Right lobe of liver (tissue), 6 donors: ENCODE results near the gene KIF1A. TPM values are rescaled to one million over a fixed set of nuclear protein-coding genes. Genes with fewer than 3 reads are reported as not detected.

Source experiments
- ATAC-seq, 4 donors: fragments of 200-7000 bp; cut with Tn5 transposase; one replicate each; pipeline ENCODE4 v1.9.1; 2020; ENCODE audit warnings: mild to moderate bottlenecking in 4 of 4, moderate library complexity in 4 of 4
- DNase-seq, 3 donors: peaks; one replicate each; pipeline ENCODE4 v3.0.0-alpha.2; 2020
- H3K27ac ChIP-seq, 3 donors: fragments of 200-600 bp; one replicate each; pipeline ENCODE4 v1.8.0; 2022
- H3K27me3 ChIP-seq, 2 donors: fragments of 200-600 bp; one replicate each; pipeline ENCODE4 v1.8.0; 2022
- H3K36me3 ChIP-seq, 4 donors: fragments of 200-600 bp; sonication (generic) in 1 of 4; one replicate each; pipeline versions ENCODE4 v1.5.1 to v1.8.0; 2017 to 2022; ENCODE audit warnings: control low read depth in 1 of 4
- H3K4me1 ChIP-seq, 4 donors: fragments of 200-600 bp; sonication (generic) in 1 of 4; one replicate each; pipeline versions ENCODE4 v1.5.1 to v1.8.0; 2017 to 2022; ENCODE audit warnings: control low read depth in 1 of 4
- H3K4me3 ChIP-seq, 3 donors: fragments of 200-600 bp; one replicate each; pipeline ENCODE4 v1.8.0; 2022
- H3K9me3 ChIP-seq, 4 donors: fragments of 200-600 bp; sonication (generic) in 1 of 4; one replicate each; pipeline versions ENCODE4 v1.5.1 to v1.8.0; 2017 to 2022; ENCODE audit warnings: control low read depth in 1 of 4
- POLR2A ChIP-seq: fragments of 450-650 bp; IDR thresholded peaks from one replicate; pipeline ENCODE4 v1.6.1; 2017; ENCODE audit warnings: antibody characterized with exemption, mild to moderate bottlenecking
- WGBS: methylation state at CpG from one replicate; pipeline ENCODE4 v1.1.6; 2018; ENCODE audit warnings: low coverage, low lambda C conversion rate; ENCODE audit not compliant: insufficient coverage; ENCODE audit errors: missing lambda C conversion rate; 5-methylcytosine and 5-hydroxymethylcytosine counted together
- intact Hi-C, 2 donors: fragments of 100-400 bp; cut with DNase I; formaldehyde crosslinking; loops; one replicate each; pipeline versions ENCODE4 v1.11.2 to v1.14.1; 2022
- total RNA-seq, 6 experiments: library from RNA; depleted of rRNA in 2 of 6; stranded (reverse); fragments of >200 nt in 2 of 6; fragmentation: NEBNext Ultra II Directional in 3 of 6; extraction: Animal tissue kit (Norgen Biotek cat#: 25700) in 3 of 6; gene quantifications; one replicate each; pipeline versions ENCODE4 v1.1.0 to v1.2.4, GENCODE V29; 2016 to 2023
- TF ChIP-seq, protein P1 (sequence below), 4 donors: fragments of 200-600 bp in 3 of 4; fragments of 450-650 bp in 1 of 4; IDR thresholded peaks; one replicate each; pipeline versions ENCODE4 v1.5.1 to v1.8.0; 2016 to 2022; ENCODE audit warnings: antibody characterized with exemption in 4 of 4, mild to moderate bottlenecking in 2 of 4
- donor health status: DM: no; HTN: yes; CAD: no.
- donor health status: DM: no; HTN: no; CAD: no.
- donor health status: DM: no; HTN: no; CAD: no.
- donor health status: DM: no; HTN: yes; CAD: no.
- donor health status: DM: no; HTN: yes; CAD: no.

Gene KIF1A
- total RNA-seq, 6 experiments from 2014 or later: 0.31 to 0.87 (median 0.56) TPM

DNA sequence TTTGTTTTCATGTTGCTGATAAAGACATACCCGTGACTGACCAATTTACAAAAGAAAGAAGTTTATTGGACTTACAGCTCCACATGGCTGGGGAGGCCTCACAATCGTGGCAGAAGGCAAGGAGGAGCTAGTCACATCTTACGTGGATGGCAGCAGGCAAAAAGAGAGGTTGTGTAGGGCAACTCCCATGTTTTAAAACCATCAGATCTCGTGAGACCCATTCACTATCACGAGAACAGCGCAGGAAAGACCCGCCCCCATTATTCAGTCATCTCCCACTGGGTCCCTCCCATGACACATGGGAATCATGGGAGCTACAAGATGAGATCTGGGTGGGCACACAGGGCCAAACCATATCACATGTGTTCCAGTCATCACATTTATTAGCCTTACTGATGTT is 111.6 kb downstream of the KIF1A start:
- peak in 1 of 3 donors; percentile 3 for DNase-seq

GRCh38 chr2:240707821-240708220 is 112.2 kb downstream of the KIF1A start:
- 32% methylated on average over 6 of the region's 10 CpGs for WGBS
- H3K27ac ChIP-seq: no peak overlapping the region
- H3K9me3 ChIP-seq: no peaks in the 10 kb centered on the region
- DNase-seq (peak in 1 of 3 donors; percentile 7), ATAC-seq (no peak)
- no peaks in the 10 kb centered on the region for H3K27me3 ChIP-seq
- TF ChIP-seq, protein P1, sequence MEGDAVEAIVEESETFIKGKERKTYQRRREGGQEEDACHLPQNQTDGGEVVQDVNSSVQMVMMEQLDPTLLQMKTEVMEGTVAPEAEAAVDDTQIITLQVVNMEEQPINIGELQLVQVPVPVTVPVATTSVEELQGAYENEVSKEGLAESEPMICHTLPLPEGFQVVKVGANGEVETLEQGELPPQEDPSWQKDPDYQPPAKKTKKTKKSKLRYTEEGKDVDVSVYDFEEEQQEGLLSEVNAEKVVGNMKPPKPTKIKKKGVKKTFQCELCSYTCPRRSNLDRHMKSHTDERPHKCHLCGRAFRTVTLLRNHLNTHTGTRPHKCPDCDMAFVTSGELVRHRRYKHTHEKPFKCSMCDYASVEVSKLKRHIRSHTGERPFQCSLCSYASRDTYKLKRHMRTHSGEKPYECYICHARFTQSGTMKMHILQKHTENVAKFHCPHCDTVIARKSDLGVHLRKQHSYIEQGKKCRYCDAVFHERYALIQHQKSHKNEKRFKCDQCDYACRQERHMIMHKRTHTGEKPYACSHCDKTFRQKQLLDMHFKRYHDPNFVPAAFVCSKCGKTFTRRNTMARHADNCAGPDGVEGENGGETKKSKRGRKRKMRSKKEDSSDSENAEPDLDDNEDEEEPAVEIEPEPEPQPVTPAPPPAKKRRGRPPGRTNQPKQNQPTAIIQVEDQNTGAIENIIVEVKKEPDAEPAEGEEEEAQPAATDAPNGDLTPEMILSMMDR (IDR thresholded peaks at IDR 0.05): no peak
- no peak for TF ChIP-seq POLR2A
- no peak overlapping the region for H3K4me3 ChIP-seq
- intact Hi-C loops: no loop called here
- H3K4me1 ChIP-seq: no peaks in the 10 kb centered on the region
- H3K36me3 ChIP-seq: no peaks in the 10 kb centered on the region

More for the DNA sequence above, 111.6 kb downstream of the KIF1A start:
- no peak overlapping the region for H3K27ac ChIP-seq
- no peak overlapping the region for H3K4me3 ChIP-seq
- H3K36me3 ChIP-seq: no peaks in the 10 kb centered on the region
- H3K9me3 ChIP-seq: no peaks in the 10 kb centered on the region
- intact Hi-C loops: no loop called here
- H3K4me1 ChIP-seq: no peaks in the 10 kb centered on the region
- ATAC-seq: no peak
- no peaks in the 10 kb centered on the region for H3K27me3 ChIP-seq
- TF ChIP-seq POLR2A: no peak
- TF ChIP-seq, protein P1 (IDR thresholded peaks at IDR 0.05): no peak
- WGBS: 44% methylated on average over 6 of the region's 7 CpGs

DNA sequence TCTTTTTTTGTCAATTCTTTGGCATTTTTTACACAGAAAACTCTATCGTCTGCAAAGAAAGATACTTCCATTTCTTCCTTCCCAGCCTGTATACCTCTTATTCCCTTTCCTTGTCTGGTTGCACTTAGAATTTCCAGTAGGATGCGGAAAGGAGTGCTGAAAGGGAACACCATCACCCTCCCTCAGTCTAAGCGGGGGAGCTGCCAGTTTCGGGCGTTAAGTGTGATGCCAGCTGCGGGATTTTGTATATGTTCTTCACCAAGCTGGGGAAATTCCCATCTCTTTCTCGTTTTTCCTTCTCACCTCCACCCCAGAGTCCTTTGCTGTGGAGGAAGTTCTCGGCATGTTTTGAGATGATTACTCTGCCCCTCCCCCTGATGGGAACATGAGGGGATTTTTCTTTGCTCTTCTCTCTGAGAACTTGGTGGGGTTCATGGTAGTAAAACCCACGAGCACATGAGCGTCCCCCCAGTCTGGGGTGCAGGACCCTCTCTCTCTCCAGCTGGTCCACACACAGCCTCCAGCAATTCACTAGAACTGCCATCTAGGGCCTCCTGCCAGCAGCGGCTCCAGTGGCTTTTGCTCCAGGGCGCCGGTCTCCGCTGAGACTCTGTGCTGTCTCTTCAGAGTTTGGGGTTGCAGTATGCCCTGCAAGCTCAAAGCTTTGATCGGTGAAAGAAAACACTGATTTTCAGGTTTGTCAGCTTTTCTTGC is 112.8 kb downstream of the KIF1A start:
- no peaks in the 10 kb centered on the region for H3K36me3 ChIP-seq
- no peak overlapping the region for H3K27ac ChIP-seq
- 58% methylated on average over 10 of the region's 15 CpGs for WGBS
- ATAC-seq: no peak
- no peak overlapping the region for H3K4me3 ChIP-seq
- no peaks in the 10 kb centered on the region for H3K9me3 ChIP-seq
- no peaks in the 10 kb centered on the region for H3K4me1 ChIP-seq
- no peak for TF ChIP-seq POLR2A
- TF ChIP-seq, protein P1 (IDR thresholded peaks at IDR 0.05): no peak
- no peaks in the 10 kb centered on the region for H3K27me3 ChIP-seq
- intact Hi-C loops: no loop called here
- peak in 1 of 3 donors; percentile 18 for DNase-seq

DNA sequence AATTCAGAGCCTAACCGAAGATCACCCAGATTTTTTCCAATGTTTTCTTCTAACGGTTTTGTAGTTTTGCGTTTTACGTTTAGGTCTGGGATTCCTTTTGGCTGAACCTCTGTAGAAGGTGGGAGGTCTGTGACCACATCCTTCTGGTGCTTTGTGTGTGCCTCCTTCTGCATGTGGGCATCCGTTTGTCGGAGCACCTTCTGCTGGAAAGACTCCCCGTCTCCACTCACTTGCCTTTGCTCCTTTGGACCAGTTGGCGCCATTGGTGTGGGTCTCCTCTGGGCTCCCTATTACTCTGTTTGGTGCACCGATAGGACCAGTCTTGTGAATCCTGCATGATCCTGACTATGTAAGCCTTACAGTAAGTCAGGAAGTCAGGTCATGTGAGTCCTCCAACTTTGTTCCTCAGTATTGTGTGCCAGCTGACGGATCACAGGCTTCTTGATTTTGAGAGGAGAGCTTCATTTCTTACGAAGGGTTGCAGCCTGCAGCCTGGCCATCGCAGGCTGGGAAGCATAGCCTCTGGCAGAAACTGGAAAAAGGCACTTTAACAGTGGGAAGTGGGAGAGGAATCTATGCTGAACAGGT is 114.7 kb downstream of the KIF1A start:
- whole genome bisulfite sequencing: 60% methylated on average over 11 of the region's 12 CpGs
- Histone ChIP-seq H3K27me3 (no peaks in the 10 kb centered on the region), H3K4me3 (no peak overlapping the region), H3K27ac (no peak overlapping the region), H3K36me3 (no peaks in the 10 kb centered on the region), H3K9me3 (no peaks in the 10 kb centered on the region), H3K4me1 (no peaks in the 10 kb centered on the region)
- intact Hi-C loops: no loop called here
- TF ChIP-seq, protein P1 (IDR thresholded peaks at IDR 0.05): no peak
- TF ChIP-seq POLR2A: no peak
- peak in 2 of 4 donors; percentile 40 to 44 for ATAC-seq
- DNase-seq: peak in 2 of 3 donors; percentile 7 to 21
